K562 (cell line): ENCODE measurements around the gene GSTM2.

Experiments
- CTCF ChIP-seq, 3 experiments: IDR thresholded peaks in 2 of 3; conservative IDR thresholded peaks in 1 of 3; 2 replicates each; pipeline ENCODE4 v1.5.1; 2011 to 2012; ENCODE audit warnings: low read length in 3 of 3, mild to moderate bottlenecking in 3 of 3, control low read depth in 2 of 3, improper control_type of control experiment in 1 of 3, inconsistent platforms in 1 of 3, low read depth in 1 of 3, mixed read lengths in 1 of 3, moderate library complexity in 1 of 3; ENCODE audit not compliant: insufficient read depth in 2 of 3
- KDM5B ChIP-seq: fragments of 200-600 bp; sonication (generic); IDR thresholded peaks from 2 replicates; pipeline ENCODE4 v1.6.1; 2012; ENCODE audit warnings: low read depth, mild to moderate bottlenecking, moderate library complexity, low read length, control low read depth, inconsistent platforms; ENCODE audit not compliant: insufficient replicate concordance
- MAFK ChIP-seq: IDR thresholded peaks from 2 replicates; pipeline ENCODE4 v1.6.1; 2011; ENCODE audit warnings: low read length, improper control_type of control experiment
- NFATC3 ChIP-seq: fragments of 450-650 bp; IDR thresholded peaks from 2 replicates; pipeline ENCODE4 v1.6.1; 2017; ENCODE audit warnings: mild to moderate bottlenecking
- NR2F6 ChIP-seq: fragments of 450-650 bp; formaldehyde crosslinking; IDR thresholded peaks from 2 replicates; pipeline ENCODE4 v1.4.0; 2020; ENCODE audit warnings: mild to moderate bottlenecking
- PHB2 ChIP-seq: fragments of 450-650 bp; IDR thresholded peaks from 2 replicates; pipeline ENCODE4 v1.6.1; 2017; ENCODE audit warnings: low read depth
- TARDBP ChIP-seq: fragments of 450-650 bp; IDR thresholded peaks from 2 replicates; pipeline ENCODE4 v1.6.1; 2016
- ZEB2 ChIP-seq: fragments of 450-650 bp; IDR thresholded peaks from 2 replicates; pipeline ENCODE4 v1.6.1; 2016
- ZHX1 ChIP-seq: fragments of 150-350 bp; conservative IDR thresholded peaks from 2 replicates; pipeline ENCODE4 v1.6.1; 2014; ENCODE audit warnings: low read length

DNA sequence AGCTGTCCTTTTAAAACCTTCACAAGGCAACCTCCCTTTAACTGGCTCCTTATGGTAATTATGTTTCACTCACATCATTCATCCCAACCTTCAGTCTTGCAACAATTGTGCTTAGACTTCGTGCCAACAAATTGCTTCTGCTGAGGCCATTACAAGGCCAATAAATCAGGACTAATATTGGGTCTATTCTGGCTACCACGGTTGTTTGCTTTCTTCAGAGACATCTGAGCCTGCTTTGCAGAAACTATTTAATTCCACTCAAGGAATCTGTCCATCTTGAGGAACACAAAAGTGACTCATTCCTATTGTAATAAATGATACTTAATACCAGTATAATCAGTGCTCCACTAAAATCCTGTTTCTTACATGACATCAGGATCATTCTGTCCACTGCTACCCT is 14.6 kb upstream of the GSTM2 start:
- no peak for TF ChIP-seq ZEB2
- no peak for TF ChIP-seq NFATC3
- no peak for TF ChIP-seq CTCF (IDR thresholded peaks at IDR 0.05 in 2 of 3, conservative IDR thresholded peaks at IDR 0.05 in 1 of 3; ENCODE audit: insufficient read depth in 2 of 3, low read depth in 1 of 3, low read length in 3 of 3)
- no peak for TF ChIP-seq ZHX1
- TF ChIP-seq MAFK = no peak
- TF ChIP-seq PHB2 = no peak
- TF ChIP-seq TARDBP = no peak
- no peak for TF ChIP-seq NR2F6 (CRISPR knock-in tag)
- TF ChIP-seq KDM5B = no peak
